T-cell (primary cell): ENCODE data around the gene ST6GALNAC3. TPM values are rescaled to one million over a fixed set of nuclear protein-coding genes. Genes with fewer than 3 reads are reported as not detected.

Source experiments
- ATAC-seq, 4 experiments: fragments of 200-7000 bp in 3 of 4; fragments of 150-1000 bp in 1 of 4; cut with Tn5 transposase; replicated peaks in 1 of 4; 1 replicate in 3 of 4; 2 replicates in 1 of 4; pipeline ENCODE4 v1.10.0; 2021; ENCODE audit warnings: moderate library complexity in 3 of 4, mild to moderate bottlenecking in 2 of 4, moderate number of reproducible peaks in 1 of 4
- CTCF ChIA-PET, 2 donors: fragments of 300-600 bp; sonication (Branson Sonifier 250); formaldehyde crosslinking; loops; one replicate each; lab custom pipeline; 2022; ENCODE audit warnings: antibody characterized with exemption in 2 of 2; lab: Charles Lee
- POLR2A ChIA-PET, 2 donors: fragments of 300-600 bp; sonication (Branson Sonifier 250); formaldehyde crosslinking; loops; one replicate each; lab custom pipeline; 2022; ENCODE audit warnings: antibody characterized with exemption in 2 of 2; lab: Charles Lee
- DNase-seq, 35 experiments: peaks; one replicate each; pipeline versions ENCODE4 v3.0.0 to v3.0.0-alpha.2; 2013 to 2023
- H3K27ac ChIP-seq: one replicate; pipeline ENCODE4 v1.5.1; 2013; ENCODE audit warnings: low read length
- H3K27me3 ChIP-seq, 2 experiments: replicated peaks in 1 of 2; 1 replicate in 1 of 2; 2 replicates in 1 of 2; pipeline versions ENCODE4 v1.6.1 to v1.7.0; 2013; ENCODE audit warnings: low read length in 1 of 2, mixed read lengths in 1 of 2; ENCODE audit not compliant: control insufficient read depth in 2 of 2, insufficient read depth in 2 of 2; ENCODE audit errors: extremely low read depth in 1 of 2
- H3K36me3 ChIP-seq, 2 donors: 1 replicate in 1 of 2; 2 replicates in 1 of 2; pipeline versions ENCODE4 v1.6.1 to v1.7.0; 2013; ENCODE audit warnings: low read length in 1 of 2; ENCODE audit not compliant: control insufficient read depth in 2 of 2, insufficient read depth in 1 of 2; ENCODE audit errors: extremely low read depth in 1 of 2
- H3K4me1 ChIP-seq, 2 experiments: 1 replicate in 1 of 2; 2 replicates in 1 of 2; pipeline versions ENCODE4 v1.6.1 to v1.7.0; 2013; ENCODE audit warnings: low read length in 2 of 2, mixed read lengths in 1 of 2; ENCODE audit not compliant: insufficient read depth in 2 of 2, control insufficient read depth in 1 of 2; ENCODE audit errors: extremely low read depth in 1 of 2
- H3K4me3 ChIP-seq, 2 donors: 1 replicate in 1 of 2; 2 replicates in 1 of 2; pipeline versions ENCODE4 v1.5.1 to v1.7.0; 2013; ENCODE audit warnings: mild to moderate bottlenecking in 2 of 2, low read length in 1 of 2, moderate library complexity in 1 of 2; ENCODE audit not compliant: control insufficient read depth in 1 of 2; ENCODE audit errors: extremely low read depth in 1 of 2
- H3K9me3 ChIP-seq: 2 replicates; pipeline ENCODE4 v1.7.0; 2013
- H3K27ac Mint-ChIP-seq, 2 donors: one replicate each; pipeline ENCODE4 v1.8.0; 2020 to 2021; ENCODE audit warnings: mild to moderate bottlenecking in 2 of 2, mixed read lengths in 2 of 2
- H3K27me3 Mint-ChIP-seq, 2 donors: one replicate each; pipeline ENCODE4 v1.8.0; 2021 to 2022; ENCODE audit warnings: mixed read lengths in 2 of 2
- H3K36me3 Mint-ChIP-seq: one replicate; pipeline ENCODE4 v1.8.0; 2021; ENCODE audit warnings: mixed read lengths
- H3K4me1 Mint-ChIP-seq, 3 donors: one replicate each; pipeline ENCODE4 v1.8.0; 2020 to 2022; ENCODE audit warnings: mixed read lengths in 3 of 3, mild to moderate bottlenecking in 1 of 3
- H3K4me3 Mint-ChIP-seq, 3 donors: one replicate each; pipeline ENCODE4 v1.8.0; 2020 to 2022; ENCODE audit warnings: mild to moderate bottlenecking in 3 of 3, mixed read lengths in 3 of 3, moderate library complexity in 3 of 3
- H3K9me3 Mint-ChIP-seq, 3 donors: one replicate each; pipeline ENCODE4 v1.8.0; 2020 to 2022; ENCODE audit warnings: mixed read lengths in 3 of 3
- WGBS: methylation state at CpG from one replicate; pipeline ENCODE4 v1.1.5; 2013; ENCODE audit warnings: missing lambda C conversion rate; ENCODE audit not compliant: insufficient coverage; 5-methylcytosine and 5-hydroxymethylcytosine counted together
- total RNA-seq, 35 experiments: library from RNA in 6 of 35; stranded (reverse) in 6 of 35; fragments of 120-200 nt in 1 of 35; gene quantifications; one replicate each; pipeline versions ENCODE4 v1.2.1 to v1.2.4 and lab custom pipeline; 2013 to 2026

Gene ST6GALNAC3
- total RNA-seq, 5 donors from 2014 or later (not counting 1 experiment from before 2014, with no cell fraction given): 0.33 to 6.6 (median 1.5) TPM

DNA sequence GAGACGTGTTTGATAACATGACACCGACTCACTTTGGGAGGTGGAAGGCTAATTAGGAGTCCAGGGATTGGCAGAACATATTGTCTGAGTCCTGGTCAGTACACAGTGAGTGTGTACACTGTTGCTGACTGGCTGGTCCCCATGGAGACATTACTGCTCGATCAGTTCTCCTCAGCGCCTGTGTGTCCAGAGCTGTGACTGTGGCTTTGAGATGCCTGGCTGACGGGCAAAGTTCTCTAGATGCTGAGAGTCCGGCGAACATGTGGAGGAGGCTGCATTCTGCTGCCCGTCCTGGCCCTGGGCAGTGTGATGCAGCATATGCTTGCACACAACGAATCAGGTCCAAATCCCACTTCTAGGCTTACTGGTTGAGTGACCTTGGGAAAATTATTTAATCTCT, 512.7 kb downstream of the ST6GALNAC3 start:
- POLR2A ChIA-PET: no interaction called here
- Mint-ChIP-seq H3K27me3 (no peaks in the 10 kb centered on the region), H3K4me1 (no peaks in the 10 kb centered on the region), H3K4me3 (no peak overlapping the region), H3K27ac (no peak overlapping the region), H3K36me3 (no peaks in the 10 kb centered on the region), H3K9me3 (no peaks in the 10 kb centered on the region)
- H3K36me3 ChIP-seq: no peaks in the 10 kb centered on the region
- no peak for ATAC-seq
- CTCF ChIA-PET: interaction anchor here in 1 of 2 donors (0.7 kb wide), 1 partner anchor 13 kb away, joined by 3 read pairs; no protein-coding TSS in a partner anchor
- 93% methylated on average over 8 of the region's 9 CpGs for WGBS
- H3K27me3 ChIP-seq: no peaks in the 10 kb centered on the region
- no peaks in the 10 kb centered on the region for H3K4me1 ChIP-seq
- no peak overlapping the region for H3K4me3 ChIP-seq
- DNase-seq: no peak
- no peak overlapping the region for H3K27ac ChIP-seq
- no peaks in the 10 kb centered on the region for H3K9me3 ChIP-seq

DNA sequence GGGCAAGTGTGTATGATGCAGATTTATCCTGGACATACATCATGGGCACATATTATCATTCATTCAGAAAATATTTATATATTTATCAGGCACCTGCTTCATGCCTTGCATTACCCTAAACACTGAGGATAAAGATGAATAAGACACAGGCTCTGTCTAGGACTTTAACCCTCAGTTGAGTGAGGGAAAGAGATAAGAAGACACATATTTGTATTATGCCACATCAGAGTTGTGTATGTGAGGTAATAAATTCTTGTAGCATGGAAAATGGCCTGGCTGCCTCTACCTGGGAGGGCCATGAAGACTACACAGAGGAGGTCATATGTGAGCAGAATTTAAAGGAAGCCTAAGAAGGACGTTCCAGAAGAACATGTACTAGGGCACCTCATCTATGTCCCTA, 516.9 kb downstream of the ST6GALNAC3 start:
- no peaks in the 10 kb centered on the region for H3K9me3 ChIP-seq
- no peaks in the 10 kb centered on the region for H3K36me3 ChIP-seq
- no peak overlapping the region for H3K27ac ChIP-seq
- no CpG with 5 or more reads among the region's 1 CpG for WGBS
- ChIA-PET POLR2A (no interaction called here), CTCF (no interaction called here)
- Mint-ChIP-seq H3K27me3 (no peaks in the 10 kb centered on the region), H3K36me3 (no peaks in the 10 kb centered on the region), H3K4me3 (no peak overlapping the region), H3K4me1 (no peaks in the 10 kb centered on the region), H3K9me3 (peaks cover 3 to 6% (median 3%) of the 10 kb centered on the region in 3 donors), H3K27ac (no peak overlapping the region)
- no peaks in the 10 kb centered on the region for H3K4me1 ChIP-seq
- DNase-seq (no peak), ATAC-seq (no peak)
- no peak overlapping the region for H3K4me3 ChIP-seq
- H3K27me3 ChIP-seq: no peaks in the 10 kb centered on the region

DNA sequence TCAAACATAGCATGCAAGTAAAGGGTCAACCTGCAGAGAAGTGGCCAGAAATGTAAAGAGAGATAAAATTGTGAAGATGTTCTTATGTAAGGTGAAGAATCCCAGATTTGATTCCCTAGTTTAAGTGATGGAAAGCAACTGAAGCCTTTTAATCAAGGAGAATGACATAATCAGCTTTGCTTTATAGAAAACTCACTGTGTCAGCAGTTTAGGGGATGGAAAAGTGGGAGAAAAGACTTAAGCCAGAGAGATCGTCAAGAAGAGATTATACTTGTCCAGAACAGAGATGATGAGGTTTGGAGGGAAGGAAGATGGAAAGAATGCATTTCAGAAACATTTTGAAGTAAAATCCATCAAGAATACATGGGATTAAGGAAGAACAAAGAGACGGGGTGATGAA, 517.4 kb downstream of the ST6GALNAC3 start:
- Histone ChIP-seq H3K36me3 (no peaks in the 10 kb centered on the region), H3K4me3 (no peak overlapping the region), H3K4me1 (no peaks in the 10 kb centered on the region), H3K27me3 (no peaks in the 10 kb centered on the region), H3K27ac (no peak overlapping the region), H3K9me3 (no peaks in the 10 kb centered on the region)
- H3K27me3 Mint-ChIP-seq: no peaks in the 10 kb centered on the region
- ATAC-seq: no peak
- no peaks in the 10 kb centered on the region for H3K36me3 Mint-ChIP-seq
- ChIA-PET CTCF (no interaction called here), POLR2A (no interaction called here)
- 60% methylated on average over 1 of the region's 2 CpGs for WGBS
- H3K4me3 Mint-ChIP-seq: no peak overlapping the region
- H3K27ac Mint-ChIP-seq: no peak overlapping the region
- H3K9me3 Mint-ChIP-seq: peaks cover 3 to 6% (median 3%) of the 10 kb centered on the region in 3 donors
- no peak for DNase-seq
- H3K4me1 Mint-ChIP-seq: no peaks in the 10 kb centered on the region

DNA sequence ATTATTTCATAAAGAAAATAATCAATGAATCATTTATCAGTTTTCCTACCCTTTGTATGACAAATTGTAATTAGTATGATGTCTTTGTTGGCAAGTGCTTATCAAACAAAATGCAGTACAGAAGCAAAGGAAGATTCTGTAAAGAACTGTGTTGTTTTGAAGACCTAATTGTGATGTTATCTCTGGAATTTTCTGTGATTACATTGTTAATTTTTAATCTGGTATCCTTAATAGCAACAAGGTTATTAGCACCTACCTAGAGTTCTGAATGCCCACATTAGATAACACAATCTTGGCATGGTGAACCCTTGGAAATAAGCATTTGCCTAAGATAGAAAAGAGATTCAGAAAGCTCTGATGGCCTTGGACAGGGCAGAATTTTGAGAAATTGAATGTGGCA, 518.6 kb downstream of the ST6GALNAC3 start:
- no peak overlapping the region for H3K4me3 Mint-ChIP-seq
- peaks cover 3 to 10% (median 3%) of the 10 kb centered on the region in 3 donors for H3K9me3 Mint-ChIP-seq
- DNase-seq (no peak), ATAC-seq (no peak)
- H3K27ac Mint-ChIP-seq: no peak overlapping the region
- no peaks in the 10 kb centered on the region for H3K27me3 ChIP-seq
- no peaks in the 10 kb centered on the region for H3K9me3 ChIP-seq
- CTCF ChIA-PET: no interaction called here
- POLR2A ChIA-PET: no interaction called here
- H3K4me3 ChIP-seq: no peak overlapping the region
- H3K27me3 Mint-ChIP-seq: no peaks in the 10 kb centered on the region
- no peaks in the 10 kb centered on the region for H3K36me3 Mint-ChIP-seq
- H3K36me3 ChIP-seq: no peaks in the 10 kb centered on the region
- no peaks in the 10 kb centered on the region for H3K4me1 ChIP-seq
- no peaks in the 10 kb centered on the region for H3K4me1 Mint-ChIP-seq
- no peak overlapping the region for H3K27ac ChIP-seq

DNA sequence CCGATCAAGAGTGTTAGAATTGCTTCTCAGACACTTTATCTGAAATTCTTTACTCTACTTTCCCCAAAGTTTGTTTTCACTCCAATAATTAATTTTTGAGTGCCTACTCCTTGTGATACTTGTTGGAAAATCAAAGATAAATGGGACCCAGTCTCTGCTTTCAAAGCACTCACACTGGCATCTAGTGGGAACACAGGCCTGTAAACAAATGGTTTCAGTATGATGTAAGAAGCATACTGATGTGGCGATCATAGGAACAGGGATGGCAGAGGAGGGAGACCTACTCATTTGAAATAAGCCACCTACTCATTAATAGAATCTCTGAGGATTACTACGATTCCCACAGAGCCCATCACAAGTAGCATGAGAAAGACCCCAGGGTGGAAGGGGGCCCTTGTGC, 519.1 kb downstream of the ST6GALNAC3 start:
- CTCF ChIA-PET: no interaction called here
- Mint-ChIP-seq H3K9me3 (peaks cover 3 to 10% (median 3%) of the 10 kb centered on the region in 3 donors), H3K27ac (no peak overlapping the region), H3K36me3 (no peaks in the 10 kb centered on the region), H3K4me3 (no peak overlapping the region), H3K27me3 (no peaks in the 10 kb centered on the region), H3K4me1 (no peaks in the 10 kb centered on the region)
- Histone ChIP-seq H3K27ac (no peak overlapping the region), H3K4me1 (no peaks in the 10 kb centered on the region), H3K9me3 (no peaks in the 10 kb centered on the region), H3K36me3 (no peaks in the 10 kb centered on the region), H3K4me3 (no peak overlapping the region), H3K27me3 (no peaks in the 10 kb centered on the region)
- POLR2A ChIA-PET: no interaction called here
- WGBS: no CpG with 5 or more reads among the region's 3 CpGs
- DNase-seq (no peak), ATAC-seq (no peak)

DNA sequence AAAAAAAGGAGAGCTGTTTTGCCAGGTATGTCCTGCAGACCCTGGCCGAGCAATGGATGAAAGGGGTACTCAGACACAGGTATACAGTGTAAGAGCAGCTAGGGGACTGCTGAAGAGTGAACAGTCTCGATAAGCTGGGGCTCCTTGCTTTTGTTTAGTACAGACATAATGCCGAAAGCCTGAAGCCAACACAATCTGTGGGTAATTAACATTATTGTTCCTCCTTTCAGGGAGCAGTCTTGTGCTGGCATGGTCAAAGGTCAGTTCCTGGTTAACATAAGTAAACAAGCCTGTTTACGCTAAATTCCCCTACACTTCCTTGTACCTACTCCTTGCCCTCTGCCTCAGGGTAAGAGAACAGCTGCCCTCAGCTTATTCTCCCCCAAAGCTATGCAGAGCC, 520.5 kb downstream of the ST6GALNAC3 start:
- CTCF ChIA-PET: no interaction called here
- ATAC-seq: no peak
- no peak for DNase-seq
- Histone ChIP-seq H3K36me3 (no peaks in the 10 kb centered on the region), H3K4me1 (no peaks in the 10 kb centered on the region), H3K4me3 (no peak overlapping the region), H3K27me3 (no peaks in the 10 kb centered on the region), H3K27ac (no peak overlapping the region), H3K9me3 (no peaks in the 10 kb centered on the region)
- Mint-ChIP-seq H3K4me3 (no peak overlapping the region), H3K36me3 (no peaks in the 10 kb centered on the region), H3K27ac (no peak overlapping the region), H3K27me3 (no peaks in the 10 kb centered on the region), H3K9me3 (peaks cover 3 to 10% (median 3%) of the 10 kb centered on the region in 3 donors), H3K4me1 (no peaks in the 10 kb centered on the region)
- WGBS: 83% methylated on average over 4 of the region's 4 CpGs
- POLR2A ChIA-PET: no interaction called here

DNA sequence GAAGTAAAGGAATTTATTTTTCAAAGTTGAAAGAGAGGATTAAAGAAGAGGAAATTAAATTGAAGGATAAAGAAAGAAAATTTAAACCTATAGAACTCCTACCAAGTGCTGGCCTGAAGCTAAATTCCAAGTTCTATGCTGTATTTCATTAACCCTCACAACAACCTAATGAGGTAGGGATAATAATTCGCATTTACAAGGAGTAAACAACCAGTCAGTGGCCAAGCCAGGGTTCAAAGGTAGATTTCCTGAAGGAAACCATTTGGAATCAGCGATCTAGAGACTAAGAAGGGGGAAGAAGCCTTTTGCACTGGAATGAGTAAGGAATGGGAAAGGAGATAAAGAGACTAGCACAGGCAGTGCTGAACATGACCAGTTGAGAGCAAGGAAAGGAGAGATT, 526.9 kb downstream of the ST6GALNAC3 start:
- Mint-ChIP-seq H3K4me1 (no peaks in the 10 kb centered on the region), H3K9me3 (peaks cover 0 to 4% (median 0%) of the 10 kb centered on the region in 3 donors), H3K4me3 (no peak overlapping the region), H3K27ac (no peak overlapping the region), H3K36me3 (no peaks in the 10 kb centered on the region), H3K27me3 (no peaks in the 10 kb centered on the region)
- H3K9me3 ChIP-seq: no peaks in the 10 kb centered on the region
- H3K4me3 ChIP-seq: no peak overlapping the region
- H3K4me1 ChIP-seq: no peaks in the 10 kb centered on the region
- ChIA-PET CTCF (no interaction called here), POLR2A (no interaction called here)
- H3K36me3 ChIP-seq: no peaks in the 10 kb centered on the region
- DNase-seq (no peak), ATAC-seq (no peak)
- no peak overlapping the region for H3K27ac ChIP-seq
- H3K27me3 ChIP-seq: no peaks in the 10 kb centered on the region
- WGBS: 100% methylated on average over 1 of the region's 2 CpGs
